NT2/D1 (cell line): ENCODE measurements around the gene DSCAML1.

Experiments used
- SUZ12 ChIP-seq: IDR thresholded peaks from 2 replicates; pipeline ENCODE4 v1.6.1; 2011; ENCODE audit not compliant: insufficient read length, insufficient read depth; ENCODE audit errors: extremely low read depth
- YY1 ChIP-seq: IDR thresholded peaks from 2 replicates; pipeline ENCODE4 v1.6.1; 2011; ENCODE audit not compliant: insufficient read length, insufficient read depth

DNA sequence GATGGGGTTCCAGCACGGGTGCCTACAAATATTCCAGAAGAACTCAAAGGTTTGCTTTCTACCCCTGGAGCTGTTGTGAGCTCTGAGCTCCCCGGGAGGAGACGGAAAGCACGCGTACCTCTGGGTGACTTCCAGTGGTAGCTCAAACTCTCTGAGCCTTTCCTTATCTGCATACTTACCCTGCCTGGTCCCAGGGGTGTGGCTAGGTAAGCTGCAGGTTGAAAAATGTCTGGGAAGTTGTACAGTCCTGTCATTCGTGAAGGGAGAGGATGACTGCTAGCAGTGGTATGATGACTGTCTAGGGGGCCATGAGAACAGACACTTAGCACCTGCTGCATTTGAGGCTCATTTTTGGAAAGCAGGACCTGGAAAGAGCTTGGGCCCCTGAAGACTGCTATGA lies 111.5 kb downstream of the DSCAML1 start:
- no peak for TF ChIP-seq SUZ12
- TF ChIP-seq YY1, result no peak
